Glutamatergic neuron (in vitro differentiated cells): ENCODE data around the gene IL4. TPM values are rescaled to one million over a fixed set of nuclear protein-coding genes. Genes with fewer than 3 reads are reported as not detected.

Source experiments
- DNase-seq: peaks from one replicate; pipeline ENCODE4 v3.0.0; 2022
- H3K27ac Mint-ChIP-seq: one replicate; pipeline ENCODE4 v1.8.0; 2020; ENCODE audit warnings: mild to moderate bottlenecking, mixed read lengths, inconsistent platforms; ENCODE audit not compliant: unreplicated experiment
- H3K27me3 Mint-ChIP-seq: one replicate; pipeline ENCODE4 v1.8.0; 2020; ENCODE audit warnings: mild to moderate bottlenecking, moderate library complexity, mixed read lengths, inconsistent platforms; ENCODE audit not compliant: unreplicated experiment
- H3K36me3 Mint-ChIP-seq: one replicate; pipeline ENCODE4 v1.8.0; 2020; ENCODE audit warnings: mild to moderate bottlenecking, mixed read lengths, inconsistent platforms; ENCODE audit not compliant: unreplicated experiment
- H3K4me1 Mint-ChIP-seq: one replicate; pipeline ENCODE4 v1.8.0; 2020; ENCODE audit warnings: mild to moderate bottlenecking, low read depth, mixed read lengths, inconsistent platforms; ENCODE audit not compliant: unreplicated experiment
- H3K4me3 Mint-ChIP-seq: one replicate; pipeline ENCODE4 v1.8.0; 2020; ENCODE audit warnings: mild to moderate bottlenecking, mixed read lengths, inconsistent platforms; ENCODE audit not compliant: unreplicated experiment
- H3K9me3 Mint-ChIP-seq: one replicate; pipeline ENCODE4 v1.8.0; 2020; ENCODE audit warnings: mild to moderate bottlenecking, moderate library complexity, mixed read lengths, inconsistent platforms; ENCODE audit not compliant: unreplicated experiment
- CTCF ChIP-seq: fragments of 200-600 bp; sonication (generic); IDR thresholded peaks from one replicate; pipeline ENCODE4 v1.5.0; 2021; ENCODE audit not compliant: partially characterized antibody, unreplicated experiment
- total RNA-seq: library from RNA; stranded (reverse); fragmentation: NEBNext Ultra II Directional; extraction: Animal tissue kit (Norgen Biotek cat#: 25700); gene quantifications from one replicate; pipeline ENCODE4 v1.2.1, GENCODE V29; 2021; ENCODE audit not compliant: unreplicated experiment

Gene IL4
- total RNA-seq, 1 donor from 2014 or later: not detected

DNA sequence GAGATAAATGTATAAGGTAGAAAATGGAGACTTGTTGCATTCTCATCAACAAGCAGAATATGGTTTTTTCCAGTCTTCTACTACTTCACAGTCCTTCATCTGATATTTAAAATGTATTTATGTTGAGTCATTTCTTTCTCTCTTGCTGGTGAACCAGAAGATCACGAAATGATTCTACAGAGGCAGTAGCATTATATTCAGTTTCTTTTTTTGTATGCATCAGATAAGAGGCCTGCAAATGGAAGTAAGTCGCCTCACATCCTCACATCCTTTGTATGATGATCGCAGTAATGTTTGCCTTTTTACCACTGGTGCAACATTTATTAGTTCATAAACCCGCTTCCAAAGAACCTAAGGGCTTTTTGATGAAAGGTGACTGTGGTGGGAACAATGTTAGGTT is 37.9 kb upstream of the IL4 start:
- H3K36me3 Mint-ChIP-seq: no peaks in the 10 kb centered on the region
- no peak overlapping the region for H3K27ac Mint-ChIP-seq
- H3K4me1 Mint-ChIP-seq: no peaks in the 10 kb centered on the region
- no peak for DNase-seq
- no peaks in the 10 kb centered on the region for H3K9me3 Mint-ChIP-seq
- no peak for TF ChIP-seq CTCF
- H3K27me3 Mint-ChIP-seq: no peaks in the 10 kb centered on the region
- no peak overlapping the region for H3K4me3 Mint-ChIP-seq

GRCh38 chr5:132637241-132637640 is 36.5 kb upstream of the IL4 start:
- H3K4me3 Mint-ChIP-seq: no peak overlapping the region
- no peak overlapping the region for H3K27ac Mint-ChIP-seq
- TF ChIP-seq CTCF: no peak
- H3K4me1 Mint-ChIP-seq: no peaks in the 10 kb centered on the region
- no peaks in the 10 kb centered on the region for H3K36me3 Mint-ChIP-seq
- no peaks in the 10 kb centered on the region for H3K9me3 Mint-ChIP-seq
- DNase-seq: no peak
- H3K27me3 Mint-ChIP-seq: no peaks in the 10 kb centered on the region

DNA sequence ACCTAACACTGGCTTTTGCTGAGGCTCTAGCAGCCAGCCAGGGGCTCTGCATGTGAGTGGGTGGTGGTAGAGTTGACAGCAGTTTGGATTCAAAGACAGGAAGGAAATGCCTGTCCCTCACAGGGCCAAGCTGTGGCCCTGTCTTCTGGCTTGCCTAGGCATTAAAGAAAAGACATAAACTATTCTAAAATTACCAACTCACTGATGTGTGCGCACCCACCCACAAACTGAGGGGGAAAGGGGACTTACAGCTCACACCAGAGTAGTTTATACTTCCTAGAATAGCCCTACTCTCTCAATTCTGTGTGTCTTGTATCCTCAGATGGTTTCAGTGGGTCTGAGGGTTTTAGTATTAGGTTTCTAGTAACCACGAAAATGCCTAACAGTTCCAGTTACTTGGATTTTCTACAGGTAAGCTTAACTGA is 34.1 kb upstream of the IL4 start:
- Mint-ChIP-seq H3K9me3 (no peaks in the 10 kb centered on the region), H3K27me3 (peaks cover 2% of the 10 kb centered on the region), H3K27ac (no peak overlapping the region), H3K4me1 (no peaks in the 10 kb centered on the region), H3K36me3 (peaks cover 1% of the 10 kb centered on the region), H3K4me3 (no peak overlapping the region)
- no peak for DNase-seq
- no peak for TF ChIP-seq CTCF

DNA sequence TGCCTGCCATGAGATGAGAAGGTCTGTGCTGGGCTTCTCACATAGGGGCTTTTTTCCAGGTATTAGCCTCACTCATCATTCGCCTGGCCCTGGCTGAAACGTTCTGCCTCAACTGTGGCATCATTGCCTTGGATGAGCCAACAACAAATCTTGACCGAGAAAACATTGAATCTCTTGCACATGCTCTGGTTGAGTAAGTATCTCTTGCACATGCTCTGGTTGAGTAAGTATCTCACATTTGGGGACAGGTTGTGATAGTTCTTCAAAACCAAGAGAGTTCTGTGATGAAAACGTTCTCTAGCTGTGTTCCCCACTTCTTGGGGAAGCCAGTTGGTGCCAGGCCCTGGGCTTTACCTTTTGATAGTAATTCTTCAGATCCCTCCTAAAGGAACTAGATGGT is 33.2 kb upstream of the IL4 start:
- H3K27me3 Mint-ChIP-seq: peaks cover 4% of the 10 kb centered on the region
- H3K27ac Mint-ChIP-seq: no peak overlapping the region
- H3K4me1 Mint-ChIP-seq: no peaks in the 10 kb centered on the region
- DNase-seq: no peak
- TF ChIP-seq CTCF: no peak
- H3K9me3 Mint-ChIP-seq: peaks cover 5% of the 10 kb centered on the region
- H3K4me3 Mint-ChIP-seq: no peak overlapping the region
- H3K36me3 Mint-ChIP-seq: peaks cover 7% of the 10 kb centered on the region

- DNase-seq: no peak
- no peak for TF ChIP-seq CTCF
- Mint-ChIP-seq H3K36me3 (peaks cover 11% of the 10 kb centered on the region), H3K27me3 (peaks cover 4% of the 10 kb centered on the region), H3K27ac (no peak overlapping the region), H3K4me1 (no peaks in the 10 kb centered on the region), H3K9me3 (peaks cover 5% of the 10 kb centered on the region), H3K4me3 (no peak overlapping the region)
Measured at GRCh38 chr5:132641241-132641723, 32.5 kb upstream of the IL4 start.
